GM12892 (cell line): ENCODE data around the gene KCNJ12.

ENCODE experiments used
- DNase-seq: peaks from one replicate; pipeline ENCODE4 v3.0.0; 2011; ENCODE audit not compliant: insufficient read length
- FAIRE-seq: peaks from 2 replicates; lab custom pipeline; 2011; peaks lifted over from hg19 to GRCh38; lab: Jason Lieb, UNC
- POLR2A ChIP-seq: IDR thresholded peaks from 2 replicates; pipeline ENCODE4 v1.6.1; 2011; ENCODE audit warnings: low read depth, low read length, control low read depth
- POLR2AphosphoS5 ChIP-seq: IDR thresholded peaks from 2 replicates; pipeline ENCODE4 v1.6.1; 2011; ENCODE audit warnings: low read depth, low read length, control low read depth
- TAF1 ChIP-seq: IDR thresholded peaks from 2 replicates; pipeline ENCODE4 v1.6.1; 2011; ENCODE audit warnings: low read depth, mild to moderate bottlenecking, control low read depth, low read length, borderline replicate concordance

KCNJ12 gene

GRCh38 chr17:21365016-21365415 lies 11.1 kb upstream of the KCNJ12 start:
- no peak for TF ChIP-seq POLR2AphosphoS5
- no peak for TF ChIP-seq TAF1
- no peak for TF ChIP-seq POLR2A
- FAIRE-seq (no peak), DNase-seq (no peak)

DNA sequence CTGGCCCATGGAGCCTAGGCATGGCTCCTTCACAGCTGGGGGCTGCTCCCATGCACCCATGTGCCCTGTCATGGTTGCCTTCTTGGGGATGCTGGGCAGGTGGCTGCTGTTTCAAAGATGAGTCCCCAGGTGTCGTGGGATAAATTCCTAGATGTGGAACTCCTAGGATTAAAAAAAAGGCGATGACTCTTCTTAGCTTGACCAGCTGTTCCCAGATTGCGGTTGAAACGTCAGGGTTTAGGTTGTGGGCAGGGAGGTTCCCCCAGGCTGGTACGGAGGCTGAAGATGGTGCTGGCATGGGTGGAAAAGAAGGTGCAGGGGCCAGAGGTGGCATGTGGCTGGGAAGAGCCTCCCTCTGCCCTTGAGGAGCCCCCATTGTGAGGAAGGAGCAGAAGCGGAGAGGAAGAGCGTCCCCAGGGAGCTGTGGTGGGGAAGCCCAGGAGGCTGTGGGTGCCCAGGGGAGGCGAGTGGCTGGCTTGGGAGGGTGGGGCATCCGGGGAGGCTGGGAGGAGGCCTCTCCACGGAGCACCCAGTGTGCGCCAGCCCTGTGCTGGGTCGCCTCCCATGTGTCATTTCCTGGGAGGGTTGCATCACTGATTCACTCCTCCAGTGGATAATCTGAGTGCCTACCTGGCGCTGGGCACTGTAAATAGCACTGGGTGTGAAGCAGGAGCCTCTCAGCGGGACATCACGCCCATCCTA lies 7.5 kb upstream of the KCNJ12 start:
- DNase-seq (no peak), FAIRE-seq (no peak)
- TF ChIP-seq POLR2AphosphoS5: no peak
- TF ChIP-seq TAF1: no peak
- no peak for TF ChIP-seq POLR2A

GRCh38 chr17:21369395-21369794 lies 6.8 kb upstream of the KCNJ12 start:
- TF ChIP-seq POLR2AphosphoS5 (no peak), POLR2A (no peak), TAF1 (no peak)
- no peak for FAIRE-seq
- DNase-seq: no peak

GRCh38 chr17:21370430-21370829 lies 5.7 kb upstream of the KCNJ12 start:
- no peak for FAIRE-seq
- DNase-seq: no peak
- no peak for TF ChIP-seq POLR2A
- no peak for TF ChIP-seq POLR2AphosphoS5
- no peak for TF ChIP-seq TAF1

DNA sequence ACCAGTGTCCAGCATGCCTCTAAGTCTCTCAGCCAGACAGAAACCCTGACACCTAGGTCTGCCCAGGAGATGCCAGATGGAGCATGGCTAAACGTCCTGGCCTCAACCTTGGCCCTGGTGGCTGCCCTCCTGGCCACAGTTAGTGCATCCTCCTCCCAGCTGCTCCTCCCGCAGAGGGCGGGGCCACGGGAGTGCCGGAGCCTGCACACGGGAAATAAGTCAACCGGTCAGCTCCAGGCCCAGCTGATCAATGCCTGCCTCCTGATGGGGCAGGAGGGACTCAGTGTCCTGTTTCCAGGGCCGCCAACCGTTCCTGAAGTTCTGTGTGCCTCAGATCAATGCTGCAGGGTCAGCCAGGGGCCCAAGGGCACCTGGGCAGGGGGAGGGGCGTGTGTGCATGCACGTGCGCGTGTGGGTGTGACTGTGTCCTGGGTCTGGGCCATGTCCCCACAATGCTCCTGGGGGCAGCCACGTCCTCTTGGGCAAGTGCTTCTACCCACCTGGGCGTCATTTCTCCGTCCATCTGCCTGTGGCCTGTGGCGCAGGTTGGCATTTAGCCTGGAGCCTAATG lies 4.6 kb upstream of the KCNJ12 start:
- FAIRE-seq: no peak
- DNase-seq: no peak
- TF ChIP-seq POLR2A (no peak), POLR2AphosphoS5 (no peak), TAF1 (no peak)

DNA sequence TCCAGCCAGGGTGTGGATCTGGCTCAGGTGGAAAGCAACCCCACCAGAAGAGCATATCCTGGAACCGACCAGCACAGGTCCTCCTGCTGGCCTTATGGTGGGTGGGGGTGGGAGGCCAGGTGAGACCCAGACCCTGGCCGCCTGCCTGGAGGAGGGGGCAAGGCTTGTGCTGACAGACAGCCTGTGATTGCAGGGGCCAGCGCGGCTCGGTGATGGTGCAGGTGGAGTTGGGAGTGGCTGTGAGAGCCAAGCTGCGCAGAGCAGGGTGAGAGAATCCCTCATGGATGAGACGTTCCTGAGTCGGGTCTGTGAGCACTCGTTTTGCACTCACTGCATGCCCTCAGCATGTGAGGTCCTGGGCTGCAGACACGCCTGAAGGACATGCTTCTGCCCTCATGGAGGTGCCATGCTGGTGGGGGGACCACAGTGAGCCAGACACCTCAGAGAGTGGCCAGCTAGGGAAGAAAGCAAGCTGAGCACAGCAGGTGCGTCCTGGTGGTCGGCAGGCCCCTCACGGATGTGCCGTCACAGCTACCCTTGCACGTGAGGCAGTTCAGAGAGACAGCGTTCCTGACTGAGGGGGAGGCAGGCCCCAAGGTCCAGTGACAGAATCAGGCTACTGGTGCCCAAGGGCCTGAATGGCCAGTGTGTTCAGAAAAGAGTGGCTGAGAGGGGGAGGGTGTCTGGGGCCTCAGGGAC lies 3.8 kb upstream of the KCNJ12 start:
- no peak for TF ChIP-seq POLR2AphosphoS5
- no peak for TF ChIP-seq POLR2A
- TF ChIP-seq TAF1: no peak
- no peak for DNase-seq
- FAIRE-seq: no peak

DNA sequence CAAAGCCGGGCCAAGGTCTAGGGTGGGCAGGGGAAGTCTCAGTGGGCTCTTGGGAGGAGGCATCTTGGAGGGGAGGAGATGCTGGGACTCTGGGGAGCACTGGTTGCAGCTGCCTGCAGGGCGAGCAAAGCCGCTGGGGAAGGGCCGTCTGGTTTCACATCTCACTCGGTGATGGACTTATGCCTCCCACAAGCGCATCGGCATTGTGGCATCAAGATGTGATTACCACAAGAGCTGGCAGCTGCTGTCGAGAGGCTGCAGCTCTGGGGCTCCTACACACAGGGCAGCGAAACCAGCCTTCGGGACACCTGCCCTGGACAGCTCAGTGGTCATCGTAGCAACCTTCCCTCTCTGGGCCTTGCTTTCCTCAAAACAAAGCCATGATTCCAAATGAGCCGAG lies 3.1 kb upstream of the KCNJ12 start:
- no peak for FAIRE-seq
- no peak for DNase-seq
- TF ChIP-seq POLR2A (no peak), POLR2AphosphoS5 (no peak)

- TF ChIP-seq TAF1: no peak
- FAIRE-seq (no peak), DNase-seq (no peak)
Measured at GRCh38 chr17:21373696-21374440, 2.3 kb upstream of the KCNJ12 start.

DNA sequence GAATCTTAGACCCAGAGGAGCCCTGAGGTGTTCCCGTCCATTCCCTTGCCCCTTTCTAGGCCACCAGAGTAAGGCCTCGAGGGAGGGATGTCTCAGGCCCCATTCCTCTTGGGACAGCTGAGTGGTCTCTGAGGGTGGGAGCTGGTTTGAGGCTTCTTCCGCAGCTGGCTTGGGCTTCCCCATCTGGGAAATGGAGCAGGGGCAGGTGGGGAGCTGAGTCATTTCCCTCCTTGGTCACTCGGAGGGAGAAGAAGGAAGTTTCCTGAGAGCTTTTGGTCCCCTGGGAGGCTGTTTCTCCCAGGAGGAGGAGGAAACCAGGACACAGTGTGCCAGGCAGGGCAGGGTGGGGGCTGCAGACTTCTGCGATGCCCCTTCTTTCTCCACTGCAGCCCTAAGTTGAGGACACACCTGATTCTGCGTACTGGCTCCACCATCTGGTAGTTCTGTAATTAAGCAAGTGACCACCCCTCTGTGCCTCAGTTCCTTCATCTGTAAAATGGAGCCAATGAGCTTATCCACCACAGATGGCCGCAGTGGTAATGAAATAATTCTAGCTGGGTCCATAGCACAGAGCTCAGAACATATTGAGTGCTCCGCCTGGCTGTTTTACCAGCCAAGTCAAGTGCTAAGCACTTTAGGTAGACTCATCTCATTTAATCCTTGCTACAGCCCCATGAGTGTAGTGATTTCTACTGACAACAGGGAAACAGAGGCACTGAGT lies 1.6 kb upstream of the KCNJ12 start:
- TF ChIP-seq TAF1 (no peak), POLR2A (no peak), POLR2AphosphoS5 (no peak)
- FAIRE-seq: no peak
- no peak for DNase-seq

- TF ChIP-seq POLR2A: no peak
- no peak for TF ChIP-seq POLR2AphosphoS5
- TF ChIP-seq TAF1: no peak
- no peak for DNase-seq
- no peak for FAIRE-seq
Measured at GRCh38 chr17:21375162-21375560, 996 bp upstream of the KCNJ12 start.

DNA sequence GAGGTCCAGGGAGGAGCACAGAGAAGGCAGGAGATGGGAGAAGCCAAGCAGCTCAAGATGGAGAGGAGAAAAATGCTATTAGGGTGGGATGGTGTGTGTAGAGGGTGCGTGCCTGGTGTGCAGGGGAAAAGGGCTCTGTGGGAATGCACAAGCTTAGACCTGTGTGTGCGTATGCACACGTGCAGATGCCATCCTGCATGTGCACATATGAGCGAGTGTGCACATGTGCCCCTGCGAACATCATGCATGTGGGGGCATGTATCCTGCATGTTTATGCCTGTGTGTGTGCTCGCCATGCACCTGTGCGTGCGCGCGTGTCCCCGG lies 438 bp upstream of the KCNJ12 start:
- DNase-seq (no peak), FAIRE-seq (no peak)
- no peak for TF ChIP-seq TAF1
- TF ChIP-seq POLR2A: no peak
- no peak for TF ChIP-seq POLR2AphosphoS5
